Naive thymus-derived CD4-positive, alpha-beta T cell (primary cell): ENCODE measurements around the gene CD302. TPM values are rescaled to one million over a fixed set of nuclear protein-coding genes. Genes with fewer than 3 reads are reported as not detected.
A peak's percentile ranks its signal among the peaks of the same experiment; 100 is the strongest.
"Not testable (repeated sequence)": the region's sequence is repeated elsewhere in the genome, so short reads cannot be mapped to it uniquely, and the experiment has no call there.

Source experiments
- ATAC-seq: fragments of 150-1000 bp; cut with Tn5 transposase; 2 replicates; pipeline ENCODE4 v1.10.0; 2021; ENCODE audit warnings: mild to moderate bottlenecking, moderate library complexity
- CTCF ChIA-PET: fragments of 350-600 bp; sonication (Branson Sonifier 250); formaldehyde crosslinking; loops from one replicate; lab custom pipeline; 2021; ENCODE audit warnings: antibody characterized with exemption; lab: Charles Lee
- POLR2A ChIA-PET: fragments of 350-600 bp; sonication (Branson Sonifier 250); formaldehyde crosslinking; loops from one replicate; lab custom pipeline; 2021; ENCODE audit warnings: antibody characterized with exemption, inconsistent platforms; lab: Charles Lee
- DNase-seq, 9 donors: peaks; one replicate each; pipeline versions ENCODE4 v3.0.0 to v3.0.0-alpha.2; 2020 to 2022; ENCODE audit warnings: mixed read lengths in 1 of 9
- H3K27ac ChIP-seq: one replicate; pipeline ENCODE4 v1.7.0; 2013; ENCODE audit warnings: mild to moderate bottlenecking, low read depth, low read length, moderate library complexity
- H3K27me3 ChIP-seq, 2 donors: one replicate each; pipeline ENCODE4 v1.7.0; 2013; ENCODE audit warnings: low read length in 2 of 2, mild to moderate bottlenecking in 2 of 2, moderate library complexity in 2 of 2; ENCODE audit not compliant: control insufficient read depth in 2 of 2, insufficient read depth in 2 of 2
- H3K36me3 ChIP-seq, 3 experiments: 1 replicate in 2 of 3; 2 replicates in 1 of 3; pipeline ENCODE4 v1.7.0; 2013; ENCODE audit warnings: low read length in 3 of 3, mild to moderate bottlenecking in 3 of 3, moderate library complexity in 1 of 3; ENCODE audit not compliant: insufficient read depth in 3 of 3, control insufficient read depth in 2 of 3
- H3K4me1 ChIP-seq, 2 donors: one replicate each; pipeline ENCODE4 v1.7.0; 2013; ENCODE audit warnings: low read length in 2 of 2, mild to moderate bottlenecking in 2 of 2, moderate library complexity in 1 of 2; ENCODE audit not compliant: control insufficient read depth in 2 of 2, insufficient read depth in 2 of 2
- H3K4me3 ChIP-seq: 2 replicates; pipeline ENCODE4 v1.7.0; 2013; ENCODE audit warnings: mild to moderate bottlenecking, low read length
- H3K9me3 ChIP-seq, 3 experiments: 1 replicate in 2 of 3; 2 replicates in 1 of 3; pipeline ENCODE4 v1.7.0; 2013; ENCODE audit warnings: low read length in 3 of 3; ENCODE audit not compliant: control insufficient read depth in 2 of 3
- H3K27ac Mint-ChIP-seq, 9 donors: one replicate each; pipeline ENCODE4 v1.8.0; 2020 to 2022; ENCODE audit warnings: mixed read lengths in 9 of 9, mild to moderate bottlenecking in 8 of 9, moderate library complexity in 5 of 9, inconsistent platforms in 2 of 9
- H3K27me3 Mint-ChIP-seq, 5 donors: one replicate each; pipeline ENCODE4 v1.8.0; 2021 to 2022; ENCODE audit warnings: mixed read lengths in 5 of 5, mild to moderate bottlenecking in 1 of 5
- H3K36me3 Mint-ChIP-seq, 5 donors: one replicate each; pipeline ENCODE4 v1.8.0; 2020 to 2022; ENCODE audit warnings: mixed read lengths in 5 of 5, mild to moderate bottlenecking in 3 of 5, inconsistent platforms in 1 of 5
- H3K4me1 Mint-ChIP-seq, 7 donors: one replicate each; pipeline ENCODE4 v1.8.0; 2020 to 2022; ENCODE audit warnings: mixed read lengths in 7 of 7, mild to moderate bottlenecking in 3 of 7, inconsistent platforms in 1 of 7
- H3K4me3 Mint-ChIP-seq, 10 donors: one replicate each; pipeline ENCODE4 v1.8.0; 2020 to 2022; ENCODE audit warnings: mild to moderate bottlenecking in 10 of 10, mixed read lengths in 10 of 10, moderate library complexity in 6 of 10, inconsistent platforms in 2 of 10
- H3K9me3 Mint-ChIP-seq, 11 donors: one replicate each; pipeline ENCODE4 v1.8.0; 2020 to 2022; ENCODE audit warnings: mixed read lengths in 11 of 11, mild to moderate bottlenecking in 4 of 11, inconsistent platforms in 1 of 11, moderate library complexity in 1 of 11
- intact Hi-C, 2 donors: fragments of 100-400 bp; cut with micrococcal nuclease; formaldehyde crosslinking; loops; one replicate each; pipeline ENCODE4 v1.15.1; 2023
- polyA plus RNA-seq, 2 donors: library from polyadenylated mRNA; unstranded; fragments of 300-500 nt; fragmentation: Illumina TruSeq; gene quantifications; one replicate each; pipeline ENCODE4 v1.2.3, GENCODE V29; 2021
- total RNA-seq, 6 experiments: library from RNA in 5 of 6; stranded (reverse) in 5 of 6; gene quantifications; 1 replicate in 5 of 6; 2 replicates in 1 of 6; pipeline ENCODE4 v1.2.3 and lab custom pipeline; 2021 to 2026

Gene CD302
- total and polyA plus RNA-seq, 7 experiments from 2014 or later = 0.35 to 30.5 (median 1.2) TPM

GRCh38 chr2:159755014-159755413 is 43.0 kb downstream of the CD302 start:
- H3K27me3 ChIP-seq = no peaks in the 10 kb centered on the region
- no peak overlapping the region for H3K27ac Mint-ChIP-seq
- no peaks in the 10 kb centered on the region for H3K4me1 ChIP-seq
- CTCF ChIA-PET = no interaction called here
- peaks cover 0 to 33% (median 18%) of the 10 kb centered on the region in 7 donors for H3K4me1 Mint-ChIP-seq
- no peaks in the 10 kb centered on the region for H3K9me3 ChIP-seq
- no peak for DNase-seq
- POLR2A ChIA-PET = no interaction called here
- ATAC-seq = no peak
- H3K27ac ChIP-seq = no peak overlapping the region
- H3K27me3 Mint-ChIP-seq = no peaks in the 10 kb centered on the region
- H3K36me3 Mint-ChIP-seq = peaks cover 0 to 43% (median 23%) of the 10 kb centered on the region in 5 donors
- intact Hi-C loops = loop anchor here in 1 of 2 donors (1.0 to 2.0 kb wide), 2 partner anchors 9 to 14 kb away; no protein-coding TSS in a partner anchor
- H3K9me3 Mint-ChIP-seq = peaks cover 0 to 2% (median 0%) of the 10 kb centered on the region in 11 donors
- H3K4me3 ChIP-seq = no peak overlapping the region
- H3K36me3 ChIP-seq = peaks cover 4 to 42% (median 10%) of the 10 kb centered on the region in 3 experiments
- H3K4me3 Mint-ChIP-seq = no peak overlapping the region

GRCh38 chr2:159753797-159754196 is 44.2 kb downstream of the CD302 start:
- peaks cover 0 to 2% (median 0%) of the 10 kb centered on the region in 11 donors for H3K9me3 Mint-ChIP-seq
- H3K36me3 Mint-ChIP-seq = peaks cover 0 to 34% (median 19%) of the 10 kb centered on the region in 5 donors
- ATAC-seq (peak; percentile 61), DNase-seq (no peak)
- intact Hi-C loops = loop anchor here in 1 of 2 donors (2.0 kb wide), 1 partner anchor 13 kb away; no protein-coding TSS in a partner anchor
- H3K27me3 Mint-ChIP-seq = no peaks in the 10 kb centered on the region
- Histone ChIP-seq H3K27me3 (no peaks in the 10 kb centered on the region), H3K4me1 (no peaks in the 10 kb centered on the region), H3K36me3 (peaks cover 4 to 35% (median 6%) of the 10 kb centered on the region in 3 experiments), H3K27ac (no peak overlapping the region), H3K4me3 (no peak overlapping the region), H3K9me3 (no peaks in the 10 kb centered on the region)
- H3K27ac Mint-ChIP-seq = no peak overlapping the region
- peaks cover 0 to 33% (median 19%) of the 10 kb centered on the region in 7 donors for H3K4me1 Mint-ChIP-seq
- ChIA-PET CTCF (interaction anchor here (0.7 kb wide), 1 partner anchor 28 kb away, joined by 3 read pairs; no protein-coding TSS in a partner anchor), POLR2A (no interaction called here)
- H3K4me3 Mint-ChIP-seq = no peak overlapping the region

GRCh38 chr2:159750873-159751272 is 47.1 kb downstream of the CD302 start:
- no peak overlapping the region for H3K4me3 ChIP-seq
- CTCF ChIA-PET = no interaction called here
- Mint-ChIP-seq H3K27me3 (no peaks in the 10 kb centered on the region), H3K4me1 (peaks cover 0 to 33% (median 19%) of the 10 kb centered on the region in 7 donors), H3K27ac (peak overlapping the region in 5 of 9 donors; percentile 21 to 74 (median 32)), H3K9me3 (peaks cover 0 to 2% (median 0%) of the 10 kb centered on the region in 11 donors), H3K36me3 (peaks cover 0 to 44% (median 36%) of the 10 kb centered on the region in 5 donors), H3K4me3 (no peak overlapping the region)
- H3K36me3 ChIP-seq = peaks cover 4 to 39% (median 14%) of the 10 kb centered on the region in 3 experiments
- no peaks in the 10 kb centered on the region for H3K27me3 ChIP-seq
- H3K27ac ChIP-seq = no peak overlapping the region
- DNase-seq = no peak
- intact Hi-C loops = no loop called here
- H3K4me1 ChIP-seq = no peaks in the 10 kb centered on the region
- ATAC-seq = no peak
- POLR2A ChIA-PET = no interaction called here
- no peaks in the 10 kb centered on the region for H3K9me3 ChIP-seq

GRCh38 chr2:159748089-159748488 is 49.9 kb downstream of the CD302 start:
- ChIA-PET POLR2A (no interaction called here), CTCF (no interaction called here)
- no peaks in the 10 kb centered on the region for H3K4me1 ChIP-seq
- H3K4me3 Mint-ChIP-seq = no peak overlapping the region
- no peaks in the 10 kb centered on the region for H3K27me3 ChIP-seq
- ATAC-seq = no peak
- H3K4me1 Mint-ChIP-seq = peaks cover 5 to 40% (median 24%) of the 10 kb centered on the region in 7 donors
- no peaks in the 10 kb centered on the region for H3K9me3 ChIP-seq
- no peak overlapping the region for H3K4me3 ChIP-seq
- intact Hi-C loops = no loop called here
- H3K9me3 Mint-ChIP-seq = peaks cover 0 to 2% (median 0%) of the 10 kb centered on the region in 11 donors
- H3K27ac ChIP-seq = no peak overlapping the region
- H3K36me3 Mint-ChIP-seq = peaks cover 5 to 67% (median 47%) of the 10 kb centered on the region in 5 donors
- DNase-seq = no peak
- no peak overlapping the region for H3K27ac Mint-ChIP-seq
- peaks cover 4 to 49% (median 14%) of the 10 kb centered on the region in 3 experiments for H3K36me3 ChIP-seq
- H3K27me3 Mint-ChIP-seq = no peaks in the 10 kb centered on the region

DNA sequence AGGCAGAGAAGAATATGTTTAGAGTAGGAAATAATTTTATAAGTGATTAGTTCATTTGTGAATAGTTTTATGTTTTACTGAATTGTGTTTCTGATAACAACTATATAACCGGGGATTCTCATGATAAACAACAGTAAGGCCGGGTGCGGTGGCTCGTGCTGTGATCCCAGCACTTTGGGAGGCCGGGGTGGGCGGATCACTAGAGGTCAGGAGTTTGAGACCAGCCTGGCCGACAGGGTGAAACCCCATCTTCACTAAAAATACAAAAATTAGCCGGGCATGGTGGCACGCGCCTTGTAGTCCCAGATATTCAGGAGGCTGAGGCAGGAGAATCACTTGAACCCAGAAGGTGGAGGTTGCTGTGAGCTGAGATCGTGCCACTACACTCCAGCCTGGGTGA is 52.8 kb downstream of the CD302 start:
- H3K27ac ChIP-seq, H3K4me3 Mint-ChIP-seq, POLR2A ChIA-PET, H3K9me3 Mint-ChIP-seq, H3K27ac Mint-ChIP-seq, H3K4me1 ChIP-seq, H3K4me3 ChIP-seq, CTCF ChIA-PET, H3K9me3 ChIP-seq, H3K27me3 ChIP-seq, intact Hi-C loops, ATAC-seq, DNase-seq, H3K27me3 Mint-ChIP-seq: not testable (repeated sequence)
- H3K4me1 Mint-ChIP-seq = peaks cover 8 to 42% (median 25%) of the 10 kb centered on the region in 7 donors
- H3K36me3 ChIP-seq = peaks cover 0 to 59% (median 14%) of the 10 kb centered on the region in 3 experiments
- peaks cover 5 to 60% (median 36%) of the 10 kb centered on the region in 5 donors for H3K36me3 Mint-ChIP-seq

GRCh38 chr2:159744363-159744762 is 53.6 kb downstream of the CD302 start:
- H3K36me3 ChIP-seq = peaks cover 4 to 60% (median 14%) of the 10 kb centered on the region in 3 experiments
- no peak overlapping the region for H3K27ac ChIP-seq
- no peak overlapping the region for H3K4me3 ChIP-seq
- H3K27me3 ChIP-seq = no peaks in the 10 kb centered on the region
- ATAC-seq (no peak), DNase-seq (no peak)
- H3K4me1 Mint-ChIP-seq = peaks cover 12 to 47% (median 30%) of the 10 kb centered on the region in 7 donors
- H3K4me1 ChIP-seq = no peaks in the 10 kb centered on the region
- H3K4me3 Mint-ChIP-seq = no peak overlapping the region
- ChIA-PET CTCF (no interaction called here), POLR2A (no interaction called here)
- H3K36me3 Mint-ChIP-seq = peaks cover 5 to 65% (median 40%) of the 10 kb centered on the region in 5 donors
- intact Hi-C loops = no loop called here
- H3K27me3 Mint-ChIP-seq = no peaks in the 10 kb centered on the region
- no peaks in the 10 kb centered on the region for H3K9me3 Mint-ChIP-seq
- H3K27ac Mint-ChIP-seq = peak overlapping the region in 2 of 9 donors; percentile 7 to 36
- no peaks in the 10 kb centered on the region for H3K9me3 ChIP-seq

- Mint-ChIP-seq H3K4me1 (peaks cover 15 to 48% (median 28%) of the 10 kb centered on the region in 7 donors), H3K4me3 (no peak overlapping the region), H3K27ac (peak overlapping the region in 2 of 9 donors; percentile 10), H3K9me3 (no peaks in the 10 kb centered on the region), H3K36me3 (peaks cover 5 to 66% (median 35%) of the 10 kb centered on the region in 5 donors), H3K27me3 (no peaks in the 10 kb centered on the region)
- H3K4me3 ChIP-seq = no peak overlapping the region
- intact Hi-C loops = no loop called here
- DNase-seq (no peak), ATAC-seq (no peak)
- POLR2A ChIA-PET = interaction anchor here (0.7 kb wide), 1 partner anchor 26 kb away, joined by 3 read pairs; no protein-coding TSS in a partner anchor
- H3K36me3 ChIP-seq = peaks cover 7 to 67% (median 10%) of the 10 kb centered on the region in 3 experiments
- no peaks in the 10 kb centered on the region for H3K27me3 ChIP-seq
- CTCF ChIA-PET = no interaction called here
- no peak overlapping the region for H3K27ac ChIP-seq
- H3K9me3 ChIP-seq = no peaks in the 10 kb centered on the region
- H3K4me1 ChIP-seq = no peaks in the 10 kb centered on the region
Observed at GRCh38 chr2:159742846-159743245, 55.2 kb downstream of the CD302 start.
